Lower lobe of right lung (tissue), 2 donors: Measurements from ENCODE around the gene FMNL3. TPM values are rescaled to one million over a fixed set of nuclear protein-coding genes. Genes with fewer than 3 reads are reported as not detected.
A peak's percentile ranks its signal among the peaks of the same experiment; 100 is the strongest.

Experiments used
- ATAC-seq, 2 donors: fragments of 200-7000 bp; cut with Tn5 transposase; one replicate each; pipeline ENCODE4 v1.9.1; 2020 to 2022; ENCODE audit warnings: mild to moderate bottlenecking in 2 of 2, moderate library complexity in 2 of 2
- DNase-seq: peaks from one replicate; pipeline ENCODE4 v3.0.0-alpha.2; 2020
- H3K27ac ChIP-seq: fragments of 200-600 bp; one replicate; pipeline ENCODE4 v1.8.0; 2022
- H3K27me3 ChIP-seq: fragments of 200-600 bp; one replicate; pipeline ENCODE4 v1.8.0; 2022; ENCODE audit warnings: low read depth
- H3K36me3 ChIP-seq: fragments of 200-600 bp; one replicate; pipeline ENCODE4 v1.8.0; 2022; ENCODE audit warnings: mild to moderate bottlenecking
- H3K4me1 ChIP-seq: fragments of 200-600 bp; one replicate; pipeline ENCODE4 v1.8.0; 2022
- H3K4me3 ChIP-seq: fragments of 200-600 bp; one replicate; pipeline ENCODE4 v1.8.0; 2022; ENCODE audit warnings: mild to moderate bottlenecking
- H3K9me3 ChIP-seq: fragments of 200-600 bp; one replicate; pipeline ENCODE4 v1.8.0; 2022
- CTCF ChIP-seq: fragments of 200-600 bp; IDR thresholded peaks from one replicate; pipeline ENCODE4 v1.8.0; 2022; ENCODE audit warnings: antibody characterized with exemption, mild to moderate bottlenecking
- intact Hi-C: fragments of 100-400 bp; cut with DNase I; formaldehyde crosslinking; loops from one replicate; pipeline ENCODE4 v1.11.0; 2022
- total RNA-seq: library from RNA; stranded (reverse); fragmentation: NEBNext Ultra II Directional; extraction: Animal tissue kit (Norgen Biotek cat#: 25700); gene quantifications from one replicate; pipeline ENCODE4 v1.2.1, GENCODE V29; 2021
- donor health status: DM: no; HTN: yes; CAD: no; lungs with severe emphysema.

The FMNL3 gene
- total RNA-seq, 1 donor from 2014 or later: 36.1 TPM

- H3K27ac ChIP-seq: peak overlapping the region; percentile 87
Observed at GRCh38 chr12:49669796-49670195, 37.4 kb downstream of the FMNL3 start.

GRCh38 chr12:49667325-49668090, 39.7 kb downstream of the FMNL3 start:
- Histone ChIP-seq H3K27ac (no peak overlapping the region), H3K36me3 (no peaks in the 10 kb centered on the region)
- no peak for DNase-seq

More at GRCh38 chr12:49669796-49670195, 37.4 kb downstream of the FMNL3 start:
- intact Hi-C loops: no loop called here
- TF ChIP-seq CTCF: no peak
- Histone ChIP-seq H3K27me3 (no peaks in the 10 kb centered on the region), H3K4me3 (no peak overlapping the region), H3K4me1 (peaks cover 67% of the 10 kb centered on the region), H3K36me3 (no peaks in the 10 kb centered on the region), H3K9me3 (no peaks in the 10 kb centered on the region)
- no peak for DNase-seq
- ATAC-seq: no peak

GRCh38 chr12:49666176-49666575, 41.0 kb downstream of the FMNL3 start:
- H3K4me1 ChIP-seq: peaks cover 67% of the 10 kb centered on the region
- no peak overlapping the region for H3K4me3 ChIP-seq
- ATAC-seq (no peak), DNase-seq (no peak)
- H3K27me3 ChIP-seq: no peaks in the 10 kb centered on the region
- H3K27ac ChIP-seq: no peak overlapping the region
- H3K36me3 ChIP-seq: no peaks in the 10 kb centered on the region
- TF ChIP-seq CTCF: no peak
- H3K9me3 ChIP-seq: no peaks in the 10 kb centered on the region
- intact Hi-C loops: no loop called here

More at GRCh38 chr12:49667325-49668090, 39.7 kb downstream of the FMNL3 start:
- no peak for TF ChIP-seq CTCF
- H3K4me1 ChIP-seq: peaks cover 67% of the 10 kb centered on the region
- intact Hi-C loops: no loop called here
- no peaks in the 10 kb centered on the region for H3K9me3 ChIP-seq
- ATAC-seq: no peak
- no peaks in the 10 kb centered on the region for H3K27me3 ChIP-seq
- H3K4me3 ChIP-seq: no peak overlapping the region

GRCh38 chr12:49665384-49665783, 41.8 kb downstream of the FMNL3 start:
- Histone ChIP-seq H3K4me1 (peaks cover 67% of the 10 kb centered on the region), H3K4me3 (no peak overlapping the region), H3K27ac (peak overlapping the region; percentile 44), H3K36me3 (peaks cover 5% of the 10 kb centered on the region), H3K27me3 (no peaks in the 10 kb centered on the region), H3K9me3 (no peaks in the 10 kb centered on the region)
- ATAC-seq (no peak), DNase-seq (no peak)
- TF ChIP-seq CTCF: no peak
- intact Hi-C loops: no loop called here

- H3K9me3 ChIP-seq: no peaks in the 10 kb centered on the region
- intact Hi-C loops: no loop called here
- no peak for TF ChIP-seq CTCF
- ATAC-seq (no peak), DNase-seq (no peak)
- H3K27me3 ChIP-seq: no peaks in the 10 kb centered on the region
- H3K27ac ChIP-seq: peak overlapping the region; percentile 85
- H3K4me3 ChIP-seq: no peak overlapping the region
- peaks cover 6% of the 10 kb centered on the region for H3K36me3 ChIP-seq
- peaks cover 60% of the 10 kb centered on the region for H3K4me1 ChIP-seq
Observed at GRCh38 chr12:49664591-49665239, 42.5 kb downstream of the FMNL3 start.
